ENCODE measurements around the gene ZNF467.
A peak's percentile ranks its signal among the peaks of the same experiment; 100 is the strongest.

ZNF467 gene

GRCh38 chr7:149743476-149744255 is 29.7 kb downstream of the ZNF467 start:
- TF ChIP-seq, protein P1, sequence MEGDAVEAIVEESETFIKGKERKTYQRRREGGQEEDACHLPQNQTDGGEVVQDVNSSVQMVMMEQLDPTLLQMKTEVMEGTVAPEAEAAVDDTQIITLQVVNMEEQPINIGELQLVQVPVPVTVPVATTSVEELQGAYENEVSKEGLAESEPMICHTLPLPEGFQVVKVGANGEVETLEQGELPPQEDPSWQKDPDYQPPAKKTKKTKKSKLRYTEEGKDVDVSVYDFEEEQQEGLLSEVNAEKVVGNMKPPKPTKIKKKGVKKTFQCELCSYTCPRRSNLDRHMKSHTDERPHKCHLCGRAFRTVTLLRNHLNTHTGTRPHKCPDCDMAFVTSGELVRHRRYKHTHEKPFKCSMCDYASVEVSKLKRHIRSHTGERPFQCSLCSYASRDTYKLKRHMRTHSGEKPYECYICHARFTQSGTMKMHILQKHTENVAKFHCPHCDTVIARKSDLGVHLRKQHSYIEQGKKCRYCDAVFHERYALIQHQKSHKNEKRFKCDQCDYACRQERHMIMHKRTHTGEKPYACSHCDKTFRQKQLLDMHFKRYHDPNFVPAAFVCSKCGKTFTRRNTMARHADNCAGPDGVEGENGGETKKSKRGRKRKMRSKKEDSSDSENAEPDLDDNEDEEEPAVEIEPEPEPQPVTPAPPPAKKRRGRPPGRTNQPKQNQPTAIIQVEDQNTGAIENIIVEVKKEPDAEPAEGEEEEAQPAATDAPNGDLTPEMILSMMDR (IDR thresholded peaks at IDR 0.05; ENCODE audit: low read depth, low read length) = no peak
- Histone ChIP-seq H3K4me1 (no peaks in the 10 kb centered on the region), H3K36me3 (no peaks in the 10 kb centered on the region), H3K4me3 (ENCODE audit: low read depth, low read length) (no peak overlapping the region), H3K9me3 (no peaks in the 10 kb centered on the region), H3K27me3 (no peaks in the 10 kb centered on the region)
- no peak for DNase-seq

DNA sequence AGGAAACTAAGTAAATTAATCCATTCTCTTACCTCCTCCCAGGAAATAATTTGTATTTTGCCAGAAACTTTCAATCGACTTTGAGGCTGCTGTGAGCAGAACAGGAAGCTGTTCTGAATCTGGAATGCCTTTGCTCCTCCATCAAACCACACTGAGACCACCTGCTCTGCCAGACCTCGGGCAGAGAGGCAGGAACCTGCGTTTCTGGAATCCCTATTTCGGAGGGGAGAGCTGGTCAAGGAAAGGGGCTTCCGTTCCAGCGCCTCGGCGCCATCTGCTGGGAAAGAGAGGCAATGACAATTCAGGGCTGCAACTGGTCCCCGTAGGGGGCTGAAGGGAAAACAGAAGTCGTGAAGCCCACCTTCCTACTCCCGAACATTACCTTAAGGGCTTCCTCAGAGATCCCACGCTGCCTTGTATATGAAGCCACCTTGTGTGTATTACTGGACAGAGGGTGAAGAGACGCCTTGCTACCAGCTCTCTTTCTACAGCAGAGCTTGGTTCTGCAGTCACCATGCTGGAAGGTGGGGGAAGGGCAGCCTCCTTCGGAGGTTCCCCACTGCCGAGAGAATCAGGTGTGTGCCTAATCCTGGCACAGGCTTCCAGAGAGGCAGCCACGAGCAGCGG is 31.2 kb downstream of the ZNF467 start:
- peak; percentile 81 for DNase-seq
- no peaks in the 10 kb centered on the region for H3K4me1 ChIP-seq
- no peaks in the 10 kb centered on the region for H3K27me3 ChIP-seq
- H3K9me3 ChIP-seq = no peaks in the 10 kb centered on the region
- no peaks in the 10 kb centered on the region for H3K36me3 ChIP-seq
- H3K4me3 ChIP-seq (ENCODE audit: low read depth, low read length) = peak overlapping the region; percentile 59
- TF ChIP-seq, protein P1 (IDR thresholded peaks at IDR 0.05; ENCODE audit: low read depth, low read length) = peak; percentile 96

- no peaks in the 10 kb centered on the region for H3K9me3 ChIP-seq
- H3K36me3 ChIP-seq = no peaks in the 10 kb centered on the region
- DNase-seq = peak; percentile 52
- peaks cover 2% of the 10 kb centered on the region for H3K27me3 ChIP-seq
- TF ChIP-seq, protein P1 (IDR thresholded peaks at IDR 0.05; ENCODE audit: low read depth, low read length) = no peak; the same call in 1 of the 2 replicates
- H3K4me3 ChIP-seq (ENCODE audit: low read depth, low read length) = peak overlapping the region; percentile 59
- H3K4me1 ChIP-seq = peaks cover 4% of the 10 kb centered on the region
These were observed 31.8 kb downstream of the ZNF467 start for GRCh38 chr7:149741629-149742028.

- H3K36me3 ChIP-seq = no peaks in the 10 kb centered on the region
- H3K4me1 ChIP-seq = peaks cover 11% of the 10 kb centered on the region
- H3K9me3 ChIP-seq = no peaks in the 10 kb centered on the region
- peaks cover 11% of the 10 kb centered on the region for H3K27me3 ChIP-seq
- TF ChIP-seq, protein P1 (IDR thresholded peaks at IDR 0.05; ENCODE audit: low read depth, low read length) = no peak
- no peak for DNase-seq
- H3K4me3 ChIP-seq (ENCODE audit: low read depth, low read length) = no peak overlapping the region
These were observed 36.7 kb downstream of the ZNF467 start for GRCh38 chr7:149736478-149737360.

- DNase-seq = no peak
These were observed 37.5 kb downstream of the ZNF467 start for GRCh38 chr7:149735779-149736477.

More at GRCh38 chr7:149735779-149736477, 37.5 kb downstream of the ZNF467 start:
- peaks cover 11% of the 10 kb centered on the region for H3K27me3 ChIP-seq
- H3K36me3 ChIP-seq = no peaks in the 10 kb centered on the region
- TF ChIP-seq, protein P1 (IDR thresholded peaks at IDR 0.05; ENCODE audit: low read depth, low read length) = no peak
- no peaks in the 10 kb centered on the region for H3K9me3 ChIP-seq
- peak overlapping the region; percentile 32 for H3K4me3 ChIP-seq (ENCODE audit: low read depth, low read length)
- peaks cover 11% of the 10 kb centered on the region for H3K4me1 ChIP-seq

Measured in BE2C (cell line).